ENCODE data around the gene OTOF. TPM values are rescaled to one million over a fixed set of nuclear protein-coding genes. Genes with fewer than 3 reads are reported as not detected.

The OTOF gene
- total RNA-seq, 1 experiment from 2014 or later: 0.26 TPM

DNA sequence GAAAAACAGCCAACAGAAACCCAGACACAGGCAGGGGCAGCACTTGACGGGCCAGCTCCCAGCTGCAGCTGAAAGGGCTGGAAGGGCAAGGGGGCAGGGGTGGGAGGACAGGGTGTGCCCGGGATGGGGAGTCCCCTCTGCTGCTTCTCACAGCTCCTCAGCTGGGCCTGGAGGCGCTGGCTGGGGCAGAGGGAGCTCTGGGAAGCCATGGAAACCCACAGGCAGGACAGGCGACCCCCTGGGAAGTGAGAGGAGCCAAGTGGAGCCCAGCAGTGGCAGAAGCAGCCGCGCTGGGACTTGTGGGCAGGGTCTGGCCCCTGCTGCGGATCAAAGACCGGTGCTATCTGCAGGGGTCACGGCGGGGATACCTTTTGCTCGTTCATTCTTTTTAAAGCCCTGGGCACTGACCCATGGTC lies 20.7 kb downstream of the OTOF start (continued):
- TF ChIP-seq RORB (CRISPR knock-in tag; IDR thresholded peaks at IDR 0.05): no peak
- TF ChIP-seq, protein P1, sequence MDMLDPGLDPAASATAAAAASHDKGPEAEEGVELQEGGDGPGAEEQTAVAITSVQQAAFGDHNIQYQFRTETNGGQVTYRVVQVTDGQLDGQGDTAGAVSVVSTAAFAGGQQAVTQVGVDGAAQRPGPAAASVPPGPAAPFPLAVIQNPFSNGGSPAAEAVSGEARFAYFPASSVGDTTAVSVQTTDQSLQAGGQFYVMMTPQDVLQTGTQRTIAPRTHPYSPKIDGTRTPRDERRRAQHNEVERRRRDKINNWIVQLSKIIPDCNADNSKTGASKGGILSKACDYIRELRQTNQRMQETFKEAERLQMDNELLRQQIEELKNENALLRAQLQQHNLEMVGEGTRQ (CRISPR knock-in tag; IDR thresholded peaks at IDR 0.05): no peak

DNA sequence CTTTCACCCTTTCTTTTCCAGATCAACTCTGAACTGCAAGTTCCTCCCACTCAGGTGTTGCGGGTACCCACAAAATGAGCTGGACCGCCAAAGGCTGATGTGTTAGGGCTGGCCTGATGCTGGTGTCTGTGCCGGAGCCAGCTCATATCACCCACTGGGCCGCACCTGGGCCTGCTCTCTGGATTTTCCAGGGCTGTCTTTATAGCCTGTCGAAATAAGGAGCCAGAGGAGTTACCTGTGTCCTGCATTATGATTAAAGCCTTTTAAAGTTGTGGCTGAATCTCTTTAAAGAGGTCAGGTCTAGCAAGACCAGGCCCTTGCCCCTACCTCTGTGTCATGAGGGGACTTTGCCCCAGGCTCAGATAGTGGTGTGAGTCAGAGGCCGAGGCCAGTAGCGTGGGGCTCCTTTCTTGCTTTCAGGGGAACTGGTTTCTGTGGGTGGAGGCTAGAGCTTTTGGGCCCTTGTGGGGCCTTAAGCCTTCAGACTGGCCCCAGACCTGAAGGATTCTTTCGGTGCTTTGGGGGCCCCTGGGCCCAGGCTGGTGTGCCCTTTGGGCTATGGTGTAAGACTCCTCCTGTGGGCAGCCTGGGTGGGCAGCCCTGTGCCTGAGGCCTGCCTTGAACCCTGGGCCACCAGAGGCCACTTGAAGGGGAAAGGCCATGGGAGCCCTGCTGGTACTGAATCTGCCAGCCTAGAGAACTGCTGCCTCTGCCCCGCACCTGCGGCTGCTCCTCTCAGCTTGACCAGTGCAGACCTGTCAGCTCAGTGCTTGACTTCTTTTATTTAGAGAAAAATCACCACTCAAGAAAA lies 21.3 kb downstream of the OTOF start:
- ATAC-seq (no peak), DNase-seq (ENCODE audit: low spot score) (no peak)
- ChIA-PET POLR2A (no interaction called here), CTCF (interaction anchor here (0.7 to 0.8 kb wide), 2 partner anchors 46 to 52 kb away, joined by 3 read pairs; no protein-coding TSS in a partner anchor)
- no peak overlapping the region for H3K27ac Mint-ChIP-seq
- H3K36me3 Mint-ChIP-seq: no peaks in the 10 kb centered on the region
- H3K9me3 Mint-ChIP-seq: peaks cover 3% of the 10 kb centered on the region
- no peak overlapping the region for H3K4me3 Mint-ChIP-seq
- H3K4me1 Mint-ChIP-seq: no peaks in the 10 kb centered on the region
- TF ChIP-seq, protein P2, sequence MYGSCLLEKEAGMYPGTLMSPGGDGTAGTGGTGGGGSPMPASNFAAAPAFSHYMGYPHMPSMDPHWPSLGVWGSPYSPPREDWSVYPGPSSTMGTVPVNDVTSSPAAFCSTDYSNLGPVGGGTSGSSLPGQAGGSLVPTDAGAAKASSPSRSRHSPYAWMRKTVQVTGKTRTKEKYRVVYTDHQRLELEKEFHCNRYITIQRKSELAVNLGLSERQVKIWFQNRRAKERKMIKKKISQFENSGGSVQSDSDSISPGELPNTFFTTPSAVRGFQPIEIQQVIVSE (CRISPR knock-in tag; IDR thresholded peaks at IDR 0.05; ENCODE audit: borderline replicate concordance): no peak
- no peaks in the 10 kb centered on the region for H3K27me3 Mint-ChIP-seq (ENCODE audit: low read depth)

DNA sequence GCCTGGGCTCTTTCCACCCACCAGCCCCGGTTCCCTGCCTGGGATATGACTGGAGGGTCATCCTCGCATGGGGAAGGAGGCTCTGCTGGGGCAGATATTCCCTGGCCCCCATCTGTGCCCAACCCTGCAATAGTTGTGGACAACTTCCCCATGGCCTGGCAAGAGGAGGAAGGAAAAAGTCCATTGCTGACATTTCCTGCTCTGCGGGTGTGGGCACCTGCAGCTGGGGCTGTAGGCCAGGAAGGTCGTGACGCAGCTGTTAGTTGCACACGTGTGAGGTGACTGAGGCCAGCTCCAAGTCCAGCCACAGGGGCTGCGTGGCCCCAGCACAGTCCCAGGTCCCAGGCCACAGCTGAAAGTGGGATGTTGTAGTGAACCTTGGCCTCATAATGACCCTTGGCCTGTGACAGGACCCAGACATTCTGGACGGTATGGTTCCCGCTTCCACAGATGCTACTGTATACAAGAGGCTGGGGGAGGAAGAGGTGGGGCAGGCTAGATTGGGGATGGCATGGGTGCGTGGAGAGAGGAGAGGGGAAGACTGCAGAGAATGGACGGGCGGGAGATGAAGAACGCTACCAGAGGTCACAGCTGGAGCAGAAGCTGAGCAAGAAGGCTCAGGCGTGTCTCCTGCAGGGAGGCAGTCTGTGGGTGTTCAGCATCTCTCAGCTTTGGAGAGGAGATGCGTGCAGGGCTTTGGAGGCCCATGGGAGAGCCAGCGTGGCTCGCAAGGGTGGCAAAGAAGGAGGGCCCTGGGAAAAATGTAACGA lies 22.1 kb downstream of the OTOF start:
- ChIA-PET CTCF (interaction anchor here (0.6 kb wide), 1 partner anchor 203 kb away, joined by 3 read pairs; no protein-coding TSS in a partner anchor), POLR2A (no interaction called here)
- DNase-seq (ENCODE audit: low spot score): no peak
- H3K36me3 Mint-ChIP-seq: no peaks in the 10 kb centered on the region
- no peak for ATAC-seq
- H3K4me3 Mint-ChIP-seq: no peak overlapping the region
- no peaks in the 10 kb centered on the region for H3K4me1 Mint-ChIP-seq
- no peaks in the 10 kb centered on the region for H3K27me3 Mint-ChIP-seq (ENCODE audit: low read depth)
- TF ChIP-seq TEAD1 (CRISPR knock-in tag; IDR thresholded peaks at IDR 0.05) (no peak), KAT7 (CRISPR knock-in tag; IDR thresholded peaks at IDR 0.05; ENCODE audit: borderline replicate concordance) (no peak), NR1H2 (CRISPR knock-in tag; IDR thresholded peaks at IDR 0.05) (no peak), JAZF1 (CRISPR knock-in tag; IDR thresholded peaks at IDR 0.05) (no peak), GABPB1 (CRISPR knock-in tag; IDR thresholded peaks at IDR 0.05) (no peak), ZNF263 (CRISPR knock-in tag; IDR thresholded peaks at IDR 0.05; ENCODE audit: low read depth) (no peak), TCF7 (CRISPR knock-in tag; IDR thresholded peaks at IDR 0.05; ENCODE audit: low read depth) (no peak), ZNF416 (CRISPR knock-in tag; IDR thresholded peaks at IDR 0.05) (no peak)
- TF ChIP-seq, protein P3, sequence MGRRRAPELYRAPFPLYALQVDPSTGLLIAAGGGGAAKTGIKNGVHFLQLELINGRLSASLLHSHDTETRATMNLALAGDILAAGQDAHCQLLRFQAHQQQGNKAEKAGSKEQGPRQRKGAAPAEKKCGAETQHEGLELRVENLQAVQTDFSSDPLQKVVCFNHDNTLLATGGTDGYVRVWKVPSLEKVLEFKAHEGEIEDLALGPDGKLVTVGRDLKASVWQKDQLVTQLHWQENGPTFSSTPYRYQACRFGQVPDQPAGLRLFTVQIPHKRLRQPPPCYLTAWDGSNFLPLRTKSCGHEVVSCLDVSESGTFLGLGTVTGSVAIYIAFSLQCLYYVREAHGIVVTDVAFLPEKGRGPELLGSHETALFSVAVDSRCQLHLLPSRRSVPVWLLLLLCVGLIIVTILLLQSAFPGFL (CRISPR knock-in tag; IDR thresholded peaks at IDR 0.05; ENCODE audit: borderline replicate concordance): no peak
- TF ChIP-seq, protein P4, sequence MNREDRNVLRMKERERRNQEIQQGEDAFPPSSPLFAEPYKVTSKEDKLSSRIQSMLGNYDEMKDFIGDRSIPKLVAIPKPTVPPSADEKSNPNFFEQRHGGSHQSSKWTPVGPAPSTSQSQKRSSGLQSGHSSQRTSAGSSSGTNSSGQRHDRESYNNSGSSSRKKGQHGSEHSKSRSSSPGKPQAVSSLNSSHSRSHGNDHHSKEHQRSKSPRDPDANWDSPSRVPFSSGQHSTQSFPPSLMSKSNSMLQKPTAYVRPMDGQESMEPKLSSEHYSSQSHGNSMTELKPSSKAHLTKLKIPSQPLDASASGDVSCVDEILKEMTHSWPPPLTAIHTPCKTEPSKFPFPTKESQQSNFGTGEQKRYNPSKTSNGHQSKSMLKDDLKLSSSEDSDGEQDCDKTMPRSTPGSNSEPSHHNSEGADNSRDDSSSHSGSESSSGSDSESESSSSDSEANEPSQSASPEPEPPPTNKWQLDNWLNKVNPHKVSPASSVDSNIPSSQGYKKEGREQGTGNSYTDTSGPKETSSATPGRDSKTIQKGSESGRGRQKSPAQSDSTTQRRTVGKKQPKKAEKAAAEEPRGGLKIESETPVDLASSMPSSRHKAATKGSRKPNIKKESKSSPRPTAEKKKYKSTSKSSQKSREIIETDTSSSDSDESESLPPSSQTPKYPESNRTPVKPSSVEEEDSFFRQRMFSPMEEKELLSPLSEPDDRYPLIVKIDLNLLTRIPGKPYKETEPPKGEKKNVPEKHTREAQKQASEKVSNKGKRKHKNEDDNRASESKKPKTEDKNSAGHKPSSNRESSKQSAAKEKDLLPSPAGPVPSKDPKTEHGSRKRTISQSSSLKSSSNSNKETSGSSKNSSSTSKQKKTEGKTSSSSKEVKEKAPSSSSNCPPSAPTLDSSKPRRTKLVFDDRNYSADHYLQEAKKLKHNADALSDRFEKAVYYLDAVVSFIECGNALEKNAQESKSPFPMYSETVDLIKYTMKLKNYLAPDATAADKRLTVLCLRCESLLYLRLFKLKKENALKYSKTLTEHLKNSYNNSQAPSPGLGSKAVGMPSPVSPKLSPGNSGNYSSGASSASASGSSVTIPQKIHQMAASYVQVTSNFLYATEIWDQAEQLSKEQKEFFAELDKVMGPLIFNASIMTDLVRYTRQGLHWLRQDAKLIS (CRISPR knock-in tag; IDR thresholded peaks at IDR 0.05; ENCODE audit: borderline replicate concordance): no peak
- TF ChIP-seq, protein P5, sequence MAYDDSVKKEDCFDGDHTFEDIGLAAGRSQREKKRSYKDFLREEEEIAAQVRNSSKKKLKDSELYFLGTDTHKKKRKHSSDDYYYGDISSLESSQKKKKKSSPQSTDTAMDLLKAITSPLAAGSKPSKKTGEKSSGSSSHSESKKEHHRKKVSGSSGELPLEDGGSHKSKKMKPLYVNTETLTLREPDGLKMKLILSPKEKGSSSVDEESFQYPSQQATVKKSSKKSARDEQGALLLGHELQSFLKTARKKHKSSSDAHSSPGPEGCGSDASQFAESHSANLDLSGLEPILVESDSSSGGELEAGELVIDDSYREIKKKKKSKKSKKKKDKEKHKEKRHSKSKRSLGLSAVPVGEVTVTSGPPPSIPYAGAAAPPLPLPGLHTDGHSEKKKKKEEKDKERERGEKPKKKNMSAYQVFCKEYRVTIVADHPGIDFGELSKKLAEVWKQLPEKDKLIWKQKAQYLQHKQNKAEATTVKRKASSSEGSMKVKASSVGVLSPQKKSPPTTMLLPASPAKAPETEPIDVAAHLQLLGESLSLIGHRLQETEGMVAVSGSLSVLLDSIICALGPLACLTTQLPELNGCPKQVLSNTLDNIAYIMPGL (CRISPR knock-in tag; IDR thresholded peaks at IDR 0.05): no peak
- TF ChIP-seq, protein P6, sequence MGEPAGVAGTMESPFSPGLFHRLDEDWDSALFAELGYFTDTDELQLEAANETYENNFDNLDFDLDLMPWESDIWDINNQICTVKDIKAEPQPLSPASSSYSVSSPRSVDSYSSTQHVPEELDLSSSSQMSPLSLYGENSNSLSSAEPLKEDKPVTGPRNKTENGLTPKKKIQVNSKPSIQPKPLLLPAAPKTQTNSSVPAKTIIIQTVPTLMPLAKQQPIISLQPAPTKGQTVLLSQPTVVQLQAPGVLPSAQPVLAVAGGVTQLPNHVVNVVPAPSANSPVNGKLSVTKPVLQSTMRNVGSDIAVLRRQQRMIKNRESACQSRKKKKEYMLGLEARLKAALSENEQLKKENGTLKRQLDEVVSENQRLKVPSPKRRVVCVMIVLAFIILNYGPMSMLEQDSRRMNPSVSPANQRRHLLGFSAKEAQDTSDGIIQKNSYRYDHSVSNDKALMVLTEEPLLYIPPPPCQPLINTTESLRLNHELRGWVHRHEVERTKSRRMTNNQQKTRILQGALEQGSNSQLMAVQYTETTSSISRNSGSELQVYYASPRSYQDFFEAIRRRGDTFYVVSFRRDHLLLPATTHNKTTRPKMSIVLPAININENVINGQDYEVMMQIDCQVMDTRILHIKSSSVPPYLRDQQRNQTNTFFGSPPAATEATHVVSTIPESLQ (CRISPR knock-in tag; IDR thresholded peaks at IDR 0.05): no peak
- peaks cover 7% of the 10 kb centered on the region for H3K9me3 Mint-ChIP-seq
- no peak overlapping the region for H3K27ac Mint-ChIP-seq
